Measurements from ENCODE around the gene KRTAP5-8.
"Not testable (repeated sequence)": the region's sequence is repeated elsewhere in the genome, so short reads cannot be mapped to it uniquely, and the experiment has no call there.

Gene KRTAP5-8

GRCh38 chr11:71571101-71571850 is 33.5 kb downstream of the KRTAP5-8 start:
- H3K27ac ChIP-seq (ENCODE audit: insufficient read depth, low read length, poor library complexity, severe bottlenecking); H3K9me3 ChIP-seq (ENCODE audit: control insufficient read depth, low read length); H3K36me3 ChIP-seq (ENCODE audit: control insufficient read depth, insufficient read depth, low read length); H3K4me3 ChIP-seq (ENCODE audit: insufficient read depth, low read depth, low read length, poor library complexity, severe bottlenecking); H3K27me3 ChIP-seq (replicated peaks; ENCODE audit: control insufficient read depth, insufficient read depth, low read length, poor library complexity, severe bottlenecking); DNase-seq; H3K4me1 ChIP-seq (ENCODE audit: control insufficient read depth, insufficient read depth, low read length, poor library complexity, severe bottlenecking): not testable (repeated sequence)

DNA sequence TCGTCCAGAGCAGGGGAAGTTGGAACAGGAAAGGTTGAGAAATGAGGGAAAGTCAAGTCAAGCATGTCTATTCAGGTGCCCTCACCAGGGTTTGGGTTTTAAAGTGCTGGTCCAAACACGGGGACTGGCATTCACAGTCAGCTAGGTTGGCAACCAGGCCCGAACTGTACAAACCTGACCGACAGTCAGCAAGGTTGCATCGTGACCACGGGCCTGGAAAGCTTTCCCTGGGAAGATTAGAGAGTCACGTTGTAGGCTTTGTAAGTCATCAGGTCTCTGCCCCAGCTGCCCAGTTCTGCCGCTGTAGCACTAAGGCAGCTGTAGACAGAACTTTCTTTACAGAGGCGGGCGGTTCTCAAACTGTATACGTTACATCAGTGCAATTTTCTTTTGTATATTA is 35.0 kb downstream of the KRTAP5-8 start:
- Histone ChIP-seq H3K4me1 (ENCODE audit: control insufficient read depth, insufficient read depth, low read length, poor library complexity, severe bottlenecking) (no peaks in the 10 kb centered on the region), H3K36me3 (ENCODE audit: control insufficient read depth, insufficient read depth, low read length) (no peaks in the 10 kb centered on the region), H3K9me3 (ENCODE audit: control insufficient read depth, low read length) (no peaks in the 10 kb centered on the region), H3K27ac (ENCODE audit: insufficient read depth, low read length, poor library complexity, severe bottlenecking) (no peak overlapping the region), H3K27me3 (replicated peaks; ENCODE audit: control insufficient read depth, insufficient read depth, low read length, poor library complexity, severe bottlenecking) (no peaks in the 10 kb centered on the region), H3K4me3 (ENCODE audit: insufficient read depth, low read depth, low read length, poor library complexity, severe bottlenecking) (no peak overlapping the region)
- no peak for DNase-seq

GRCh38 chr11:71574418-71574817 is 36.6 kb downstream of the KRTAP5-8 start:
- Histone ChIP-seq H3K36me3 (ENCODE audit: control insufficient read depth, insufficient read depth, low read length) (no peaks in the 10 kb centered on the region), H3K27ac (ENCODE audit: insufficient read depth, low read length, poor library complexity, severe bottlenecking) (no peak overlapping the region), H3K27me3 (replicated peaks; ENCODE audit: control insufficient read depth, insufficient read depth, low read length, poor library complexity, severe bottlenecking) (no peaks in the 10 kb centered on the region), H3K9me3 (ENCODE audit: control insufficient read depth, low read length) (no peaks in the 10 kb centered on the region), H3K4me1 (ENCODE audit: control insufficient read depth, insufficient read depth, low read length, poor library complexity, severe bottlenecking) (no peaks in the 10 kb centered on the region), H3K4me3 (ENCODE audit: insufficient read depth, low read depth, low read length, poor library complexity, severe bottlenecking) (no peak overlapping the region)
- no peak for DNase-seq

GRCh38 chr11:71575723-71576424 is 38.0 kb downstream of the KRTAP5-8 start:
- Histone ChIP-seq H3K27me3 (replicated peaks; ENCODE audit: control insufficient read depth, insufficient read depth, low read length, poor library complexity, severe bottlenecking) (no peaks in the 10 kb centered on the region), H3K36me3 (ENCODE audit: control insufficient read depth, insufficient read depth, low read length) (no peaks in the 10 kb centered on the region), H3K4me3 (ENCODE audit: insufficient read depth, low read depth, low read length, poor library complexity, severe bottlenecking) (no peak overlapping the region), H3K4me1 (ENCODE audit: control insufficient read depth, insufficient read depth, low read length, poor library complexity, severe bottlenecking) (no peaks in the 10 kb centered on the region), H3K9me3 (ENCODE audit: control insufficient read depth, low read length) (no peaks in the 10 kb centered on the region), H3K27ac (ENCODE audit: insufficient read depth, low read length, poor library complexity, severe bottlenecking) (no peak overlapping the region)
- DNase-seq, result no peak

GRCh38 chr11:71576688-71577465 is 39.1 kb downstream of the KRTAP5-8 start:
- not testable (repeated sequence) for H3K27ac ChIP-seq (ENCODE audit: insufficient read depth, low read length, poor library complexity, severe bottlenecking); H3K4me1 ChIP-seq (ENCODE audit: control insufficient read depth, insufficient read depth, low read length, poor library complexity, severe bottlenecking); H3K36me3 ChIP-seq (ENCODE audit: control insufficient read depth, insufficient read depth, low read length); H3K27me3 ChIP-seq (replicated peaks; ENCODE audit: control insufficient read depth, insufficient read depth, low read length, poor library complexity, severe bottlenecking); DNase-seq; H3K9me3 ChIP-seq (ENCODE audit: control insufficient read depth, low read length); H3K4me3 ChIP-seq (ENCODE audit: insufficient read depth, low read depth, low read length, poor library complexity, severe bottlenecking)

DNA sequence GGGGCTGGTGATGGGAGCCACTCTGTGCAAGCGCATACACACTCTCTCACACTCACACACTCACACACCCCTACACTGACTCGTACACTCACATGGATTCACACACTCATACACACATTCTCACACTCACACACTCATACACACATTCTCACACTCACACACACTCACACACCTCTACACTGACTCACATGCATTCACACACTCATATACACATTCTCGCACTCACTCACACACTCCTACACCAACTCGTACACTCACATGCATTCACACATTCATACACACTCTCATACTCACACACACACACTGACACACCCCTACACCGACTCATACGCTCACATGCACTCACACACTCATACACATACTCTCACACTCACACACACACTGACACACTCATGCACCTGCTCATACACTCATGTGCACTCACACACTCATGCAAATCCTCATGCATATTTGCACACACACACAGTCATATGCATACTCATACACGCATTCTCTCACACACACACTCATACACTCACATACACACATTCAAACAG is 39.7 kb downstream of the KRTAP5-8 start:
- H3K9me3 ChIP-seq (ENCODE audit: control insufficient read depth, low read length), result no peaks in the 10 kb centered on the region
- H3K36me3 ChIP-seq (ENCODE audit: control insufficient read depth, insufficient read depth, low read length), result no peaks in the 10 kb centered on the region
- H3K4me3 ChIP-seq (ENCODE audit: insufficient read depth, low read depth, low read length, poor library complexity, severe bottlenecking), result no peak overlapping the region
- H3K4me1 ChIP-seq (ENCODE audit: control insufficient read depth, insufficient read depth, low read length, poor library complexity, severe bottlenecking), result no peaks in the 10 kb centered on the region
- H3K27me3 ChIP-seq (replicated peaks; ENCODE audit: control insufficient read depth, insufficient read depth, low read length, poor library complexity, severe bottlenecking), result no peaks in the 10 kb centered on the region
- no peak overlapping the region for H3K27ac ChIP-seq (ENCODE audit: insufficient read depth, low read length, poor library complexity, severe bottlenecking)
- DNase-seq, result no peak

DNA sequence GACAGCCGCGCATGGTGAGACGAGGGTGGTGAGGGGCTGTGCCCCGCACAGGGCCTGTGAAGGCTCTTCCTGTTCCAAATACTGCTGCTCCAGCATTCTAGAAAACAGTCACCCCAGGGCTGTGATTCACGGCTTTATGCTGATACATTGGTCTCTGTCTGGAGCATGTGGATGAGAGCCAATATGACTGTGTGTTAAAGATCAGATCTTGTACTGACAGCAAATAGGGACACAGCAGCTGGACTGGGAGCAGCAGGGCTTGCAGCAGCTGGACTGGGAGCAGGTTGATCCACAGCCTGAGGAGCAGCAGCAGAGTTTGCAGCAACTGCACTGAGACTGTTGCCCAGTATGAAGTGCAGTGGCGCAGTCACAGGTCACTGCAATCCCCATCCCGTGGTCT is 41.7 kb downstream of the KRTAP5-8 start:
- DNase-seq; H3K27me3 ChIP-seq (replicated peaks; ENCODE audit: control insufficient read depth, insufficient read depth, low read length, poor library complexity, severe bottlenecking): not testable (repeated sequence)

DNA sequence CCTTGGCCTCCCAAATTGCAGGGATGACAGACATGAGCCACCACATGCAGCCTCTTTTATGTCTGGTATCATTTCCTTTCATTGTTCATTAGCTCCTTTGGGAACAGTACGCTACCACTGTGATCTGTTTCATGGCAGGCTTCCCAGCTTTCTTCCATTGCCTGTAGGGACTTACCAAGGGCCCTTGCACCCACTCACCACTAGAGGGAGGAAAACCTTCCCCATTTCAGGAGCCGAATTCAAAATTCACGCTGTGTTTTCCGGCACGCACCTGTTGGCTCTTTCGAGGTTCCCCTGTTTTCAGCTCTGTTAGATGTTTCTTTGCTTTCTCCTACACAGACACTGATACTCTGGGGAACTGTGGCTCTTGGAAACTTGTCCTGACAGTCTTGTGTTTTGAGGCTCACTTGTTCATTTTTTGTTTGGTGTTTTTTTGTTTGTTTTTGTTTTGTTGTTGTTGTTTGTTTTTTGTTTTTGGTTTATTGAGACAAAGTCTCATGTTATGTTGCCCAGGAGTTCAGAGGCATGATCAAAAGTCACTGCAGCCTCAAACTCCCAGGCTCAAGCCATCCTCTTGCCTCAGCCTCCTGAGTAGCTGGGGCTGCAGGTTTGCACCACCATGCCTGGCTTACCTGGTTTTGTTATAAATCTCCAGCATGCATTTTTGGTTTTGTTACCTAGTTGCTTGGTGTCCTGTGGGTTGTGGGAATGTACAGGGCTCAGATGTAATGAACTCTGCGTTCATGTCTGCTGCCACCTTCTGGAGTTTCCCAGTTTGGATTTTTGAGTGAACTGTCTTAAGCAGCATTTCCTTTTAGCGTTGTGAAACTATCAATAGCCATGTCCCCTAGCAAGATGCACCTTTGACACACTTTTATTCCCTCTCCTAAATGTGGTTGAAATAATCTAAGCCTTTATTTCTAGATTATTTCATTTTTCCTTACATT is 42.5 kb downstream of the KRTAP5-8 start:
- Histone ChIP-seq H3K27me3 (replicated peaks; ENCODE audit: control insufficient read depth, insufficient read depth, low read length, poor library complexity, severe bottlenecking) (no peaks in the 10 kb centered on the region), H3K27ac (ENCODE audit: insufficient read depth, low read length, poor library complexity, severe bottlenecking) (no peak overlapping the region), H3K4me3 (ENCODE audit: insufficient read depth, low read depth, low read length, poor library complexity, severe bottlenecking) (no peak overlapping the region), H3K36me3 (ENCODE audit: control insufficient read depth, insufficient read depth, low read length) (no peaks in the 10 kb centered on the region), H3K4me1 (ENCODE audit: control insufficient read depth, insufficient read depth, low read length, poor library complexity, severe bottlenecking) (no peaks in the 10 kb centered on the region), H3K9me3 (ENCODE audit: control insufficient read depth, low read length) (no peaks in the 10 kb centered on the region)
- no peak for DNase-seq

More for the DNA sequence above, 41.7 kb downstream of the KRTAP5-8 start:
- H3K4me1 ChIP-seq (ENCODE audit: control insufficient read depth, insufficient read depth, low read length, poor library complexity, severe bottlenecking); H3K9me3 ChIP-seq (ENCODE audit: control insufficient read depth, low read length); H3K4me3 ChIP-seq (ENCODE audit: insufficient read depth, low read depth, low read length, poor library complexity, severe bottlenecking); H3K36me3 ChIP-seq (ENCODE audit: control insufficient read depth, insufficient read depth, low read length); H3K27ac ChIP-seq (ENCODE audit: insufficient read depth, low read length, poor library complexity, severe bottlenecking): not testable (repeated sequence)

- H3K4me1 ChIP-seq (ENCODE audit: control insufficient read depth, insufficient read depth, low read length, poor library complexity, severe bottlenecking), result no peaks in the 10 kb centered on the region
- no peaks in the 10 kb centered on the region for H3K9me3 ChIP-seq (ENCODE audit: control insufficient read depth, low read length)
- no peak overlapping the region for H3K27ac ChIP-seq (ENCODE audit: insufficient read depth, low read length, poor library complexity, severe bottlenecking)
- no peak for DNase-seq
- H3K27me3 ChIP-seq (replicated peaks; ENCODE audit: control insufficient read depth, insufficient read depth, low read length, poor library complexity, severe bottlenecking), result no peaks in the 10 kb centered on the region
- no peaks in the 10 kb centered on the region for H3K36me3 ChIP-seq (ENCODE audit: control insufficient read depth, insufficient read depth, low read length)
- H3K4me3 ChIP-seq (ENCODE audit: insufficient read depth, low read depth, low read length, poor library complexity, severe bottlenecking), result no peak overlapping the region
Observed at GRCh38 chr11:71581826-71582225, 44.0 kb downstream of the KRTAP5-8 start.

Measured in effector memory CD4-positive, alpha-beta T cell (primary cell).